Measurements from ENCODE around the gene SLC43A3. TPM values are rescaled to one million over a fixed set of nuclear protein-coding genes. Genes with fewer than 3 reads are reported as not detected.
"Not testable (repeated sequence)": the region's sequence is repeated elsewhere in the genome, so short reads cannot be mapped to it uniquely, and the experiment has no call there.

SLC43A3 gene
- total RNA-seq, 4 donors from 2014 or later: 40.9 to 75.9 (median 60.0) TPM

GRCh38 chr11:57457643-57458023 is 30.7 kb upstream of the SLC43A3 start:
- Histone ChIP-seq H3K36me3 (no peaks in the 10 kb centered on the region), H3K4me3 (peak overlapping the region in 1 of 2 donors; percentile 52), H3K27ac (no peak overlapping the region), H3K4me1 (peaks cover 0 to 46% (median 27%) of the 10 kb centered on the region in 3 donors), H3K27me3 (peaks cover 72% of the 10 kb centered on the region), H3K9me3 (no peaks in the 10 kb centered on the region)
- WGBS, 2 donors (ENCODE audit: low coverage in 1 of 2): 0 to 4% methylated on average over 1 to 5 of the region's 7 CpGs
- no peak for ATAC-seq
- TF ChIP-seq POLR2AphosphoS5 (IDR thresholded peaks at IDR 0.05): no peak
- TF ChIP-seq, protein P1, sequence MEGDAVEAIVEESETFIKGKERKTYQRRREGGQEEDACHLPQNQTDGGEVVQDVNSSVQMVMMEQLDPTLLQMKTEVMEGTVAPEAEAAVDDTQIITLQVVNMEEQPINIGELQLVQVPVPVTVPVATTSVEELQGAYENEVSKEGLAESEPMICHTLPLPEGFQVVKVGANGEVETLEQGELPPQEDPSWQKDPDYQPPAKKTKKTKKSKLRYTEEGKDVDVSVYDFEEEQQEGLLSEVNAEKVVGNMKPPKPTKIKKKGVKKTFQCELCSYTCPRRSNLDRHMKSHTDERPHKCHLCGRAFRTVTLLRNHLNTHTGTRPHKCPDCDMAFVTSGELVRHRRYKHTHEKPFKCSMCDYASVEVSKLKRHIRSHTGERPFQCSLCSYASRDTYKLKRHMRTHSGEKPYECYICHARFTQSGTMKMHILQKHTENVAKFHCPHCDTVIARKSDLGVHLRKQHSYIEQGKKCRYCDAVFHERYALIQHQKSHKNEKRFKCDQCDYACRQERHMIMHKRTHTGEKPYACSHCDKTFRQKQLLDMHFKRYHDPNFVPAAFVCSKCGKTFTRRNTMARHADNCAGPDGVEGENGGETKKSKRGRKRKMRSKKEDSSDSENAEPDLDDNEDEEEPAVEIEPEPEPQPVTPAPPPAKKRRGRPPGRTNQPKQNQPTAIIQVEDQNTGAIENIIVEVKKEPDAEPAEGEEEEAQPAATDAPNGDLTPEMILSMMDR (IDR thresholded peaks at IDR 0.05): no peak
- no peak for TF ChIP-seq POLR2A (IDR thresholded peaks at IDR 0.05)
- TF ChIP-seq EP300 (IDR thresholded peaks at IDR 0.05): no peak

DNA sequence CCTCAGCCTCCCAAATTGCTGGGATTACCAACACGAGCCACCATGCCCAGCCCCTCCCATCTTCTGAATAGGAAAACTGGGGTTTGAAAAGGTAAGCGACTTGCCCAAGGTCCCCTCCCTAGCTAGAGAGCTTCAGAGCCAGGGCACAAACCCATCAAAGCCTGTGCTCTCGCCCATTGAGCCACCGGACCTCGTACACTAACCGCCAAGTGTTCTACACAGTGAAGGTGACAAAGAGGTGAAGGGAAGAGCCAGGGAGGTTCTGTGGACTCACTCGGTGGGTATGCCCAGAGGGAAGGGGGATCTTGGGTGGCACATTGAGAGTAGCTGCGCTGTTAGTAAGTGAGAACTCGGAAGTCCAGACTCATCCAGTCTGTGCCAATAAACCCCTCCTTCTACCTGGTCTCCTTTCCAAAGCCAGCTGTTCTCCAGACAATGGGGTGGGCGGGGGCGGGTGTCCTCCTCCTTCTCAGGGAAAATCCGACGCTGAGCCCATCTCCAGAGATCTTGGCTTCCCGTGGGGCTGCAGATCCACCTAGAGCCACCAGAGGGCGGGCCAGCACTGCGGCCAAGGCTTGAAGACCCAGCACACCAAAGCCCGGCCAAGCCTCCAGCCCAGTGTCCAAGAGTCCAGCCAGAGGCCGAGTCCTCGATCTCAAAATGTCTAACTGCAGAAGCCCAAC is 30.2 kb upstream of the SLC43A3 start:
- no peak overlapping the region for H3K27ac ChIP-seq
- peaks cover 67% of the 10 kb centered on the region for H3K27me3 ChIP-seq
- no peaks in the 10 kb centered on the region for H3K36me3 ChIP-seq
- no peaks in the 10 kb centered on the region for H3K9me3 ChIP-seq
- H3K4me1 ChIP-seq: peaks cover 0 to 46% (median 27%) of the 10 kb centered on the region in 3 donors
- 6 to 22% methylated on average over 3 to 9 of the region's 19 CpGs for WGBS, 2 donors (ENCODE audit: low coverage in 1 of 2)
- TF ChIP-seq EP300 (IDR thresholded peaks at IDR 0.05) (no peak), POLR2AphosphoS5 (IDR thresholded peaks at IDR 0.05) (no peak), POLR2A (IDR thresholded peaks at IDR 0.05) (no peak)
- TF ChIP-seq, protein P1 (IDR thresholded peaks at IDR 0.05): peak; percentile 97 to 99 (median 98)
- peak; percentile 83 for ATAC-seq
- H3K4me3 ChIP-seq: no peak overlapping the region

GRCh38 chr11:57453543-57454177 is 26.7 kb upstream of the SLC43A3 start:
- 45 to 73% methylated on average over 1 to 2 of the region's 2 CpGs for WGBS, 2 donors (ENCODE audit: low coverage in 1 of 2)
- no peak overlapping the region for H3K27ac ChIP-seq
- TF ChIP-seq, protein P1 (IDR thresholded peaks at IDR 0.05): no peak
- no peak for TF ChIP-seq POLR2AphosphoS5 (IDR thresholded peaks at IDR 0.05)
- TF ChIP-seq POLR2A (IDR thresholded peaks at IDR 0.05): no peak
- TF ChIP-seq EP300 (IDR thresholded peaks at IDR 0.05): no peak
- H3K4me3 ChIP-seq: no peak overlapping the region
- no peaks in the 10 kb centered on the region for H3K9me3 ChIP-seq
- H3K4me1 ChIP-seq: peaks cover 0 to 18% (median 12%) of the 10 kb centered on the region in 3 donors
- ATAC-seq: no peak
- H3K27me3 ChIP-seq: peaks cover 33% of the 10 kb centered on the region
- no peaks in the 10 kb centered on the region for H3K36me3 ChIP-seq

- no CpG with 5 or more reads among the region's 1 CpG for WGBS, 2 donors (ENCODE audit: low coverage in 1 of 2)
- ATAC-seq: no peak
- no peak for TF ChIP-seq POLR2AphosphoS5 (IDR thresholded peaks at IDR 0.05)
- TF ChIP-seq, protein P1 (IDR thresholded peaks at IDR 0.05): no peak
- TF ChIP-seq POLR2A (IDR thresholded peaks at IDR 0.05): no peak
- TF ChIP-seq EP300 (IDR thresholded peaks at IDR 0.05): no peak
- no peaks in the 10 kb centered on the region for H3K9me3 ChIP-seq
- H3K27ac ChIP-seq: no peak overlapping the region
- H3K36me3 ChIP-seq: no peaks in the 10 kb centered on the region
- no peak overlapping the region for H3K4me3 ChIP-seq
- H3K27me3 ChIP-seq: peaks cover 6% of the 10 kb centered on the region
- H3K4me1 ChIP-seq: no peaks in the 10 kb centered on the region
Measured at GRCh38 chr11:57446055-57446454, 19.1 kb upstream of the SLC43A3 start.

DNA sequence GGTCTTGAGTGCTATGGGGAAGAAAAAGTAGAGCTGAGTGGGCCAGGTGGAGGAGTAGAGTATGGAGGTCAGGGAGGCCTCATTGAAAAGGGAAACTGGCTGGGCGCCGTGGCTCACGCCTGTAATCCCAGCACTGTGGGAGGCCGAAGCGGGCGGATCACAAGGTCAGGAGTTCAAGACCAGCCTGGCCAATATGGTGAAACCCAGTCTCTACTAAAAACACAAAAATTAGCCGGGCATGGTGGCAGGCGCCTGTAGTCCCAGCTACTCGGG is 18.1 kb upstream of the SLC43A3 start:
- H3K36me3 ChIP-seq, H3K9me3 ChIP-seq, ATAC-seq, H3K4me3 ChIP-seq, H3K4me1 ChIP-seq, H3K27me3 ChIP-seq, H3K27ac ChIP-seq: not testable (repeated sequence)
- 53 to 76% methylated on average over 5 to 6 of the region's 9 CpGs for WGBS, 2 donors (ENCODE audit: low coverage in 1 of 2)

Measured in gastroesophageal sphincter (tissue), 4 donors.